A549 (cell line): ENCODE results near the gene AP2B1. TPM values are rescaled to one million over a fixed set of nuclear protein-coding genes. Genes with fewer than 3 reads are reported as not detected.
A peak's percentile ranks its signal among the peaks of the same experiment; 100 is the strongest.

Experiments
- ATAC-seq, 2 experiments: fragments of 200-7000 bp in 1 of 2; fragments of >200 bp in 1 of 2; cut with Nextera tagmentation in 1 of 2; cut with Tn5 transposase in 1 of 2; 3 replicates each; pipeline versions ENCODE4 v1.8.0 to v1.9.1; 2018 to 2020; ENCODE audit warnings: mild to moderate bottlenecking in 1 of 2, moderate library complexity in 1 of 2
- CTCF ChIA-PET: fragments of 300-600 bp; sonication (Branson Sonifier 250); formaldehyde crosslinking; extraction: SDS; loops from one replicate; lab custom pipeline; 2021; ENCODE audit warnings: antibody characterized with exemption, inconsistent platforms; lab: Yijun Ruan, JAX
- POLR2A ChIA-PET: fragments of 350-600 bp; formaldehyde crosslinking; extraction: SDS; loops from one replicate; lab custom pipeline; 2021; ENCODE audit warnings: antibody characterized with exemption, inconsistent platforms; lab: Yijun Ruan, JAX
- DNase-seq, 2 experiments: peaks; one replicate each; pipeline versions ENCODE4 v3.0.0 to v3.0.0-alpha.2; 2011 to 2016; ENCODE audit warnings: low read depth in 1 of 2, low spot score in 1 of 2
- FAIRE-seq: peaks from 2 replicates; lab custom pipeline; 2011; peaks lifted over from hg19 to GRCh38; lab: Jason Lieb, UNC
- H3K27ac ChIP-seq, 2 experiments: fragments of >200 bp; sonication (Bioruptor Twin); formaldehyde crosslinking; 3 replicates each; pipeline ENCODE4 v1.5.1; 2016 to 2017
- H3K4me1 ChIP-seq: fragments of >200 bp; sonication (Bioruptor Twin); formaldehyde crosslinking; 3 replicates; pipeline ENCODE4 v1.6.1; 2016
- H3K4me2 ChIP-seq: fragments of >200 bp; sonication (Bioruptor Twin); formaldehyde crosslinking; 3 replicates; pipeline ENCODE4 v1.6.1; 2016
- H3K4me3 ChIP-seq: fragments of >200 bp; sonication (Bioruptor Twin); formaldehyde crosslinking; 3 replicates; pipeline ENCODE4 v1.5.1; 2016
- H3K9me3 ChIP-seq: fragments of >200 bp; sonication (Bioruptor Twin); formaldehyde crosslinking; 3 replicates; pipeline ENCODE4 v1.6.1; 2016
- CBX2 ChIP-seq: fragments of 200-600 bp; sonication (generic); IDR thresholded peaks from 2 replicates; pipeline ENCODE4 v1.6.1; 2016; ENCODE audit warnings: low read depth, mild to moderate bottlenecking, borderline replicate concordance
- CBX8 ChIP-seq: fragments of 200-600 bp; sonication (generic); IDR thresholded peaks from 2 replicates; pipeline ENCODE4 v1.6.1; 2016
- EHF ChIP-seq: fragments of 250-450 bp; sonication (Bioruptor Pico); IDR thresholded peaks from 2 replicates; pipeline ENCODE4 v1.5.0; 2020; ENCODE audit warnings: mild to moderate bottlenecking
- EHMT2 ChIP-seq: fragments of 200-600 bp; sonication (generic); IDR thresholded peaks from 2 replicates; pipeline ENCODE4 v1.6.1; 2016; ENCODE audit warnings: antibody characterized with exemption, low read depth, mild to moderate bottlenecking, moderate library complexity
- ELK1 ChIP-seq: fragments of 150-350 bp; IDR thresholded peaks from 2 replicates; pipeline ENCODE4 v1.6.1; 2014; ENCODE audit warnings: low read depth, mild to moderate bottlenecking, low read length
- EP300 ChIP-seq, 2 experiments: fragments of >200 bp; sonication (Bioruptor Twin); formaldehyde crosslinking; IDR thresholded peaks; 2 replicates in 1 of 2; 3 replicates in 1 of 2; pipeline ENCODE4 v1.6.1; 2016 to 2017
- HDAC2 ChIP-seq: fragments of 200-600 bp; sonication (generic); IDR thresholded peaks from 2 replicates; pipeline ENCODE4 v1.6.1; 2016
- HES2 ChIP-seq: fragments of >200 bp; sonication (Bioruptor Twin); formaldehyde crosslinking; IDR thresholded peaks from 2 replicates; pipeline ENCODE4 v1.6.1; 2016
- HMGXB4 ChIP-seq: fragments of 250-450 bp; sonication (Bioruptor Pico); IDR thresholded peaks from 2 replicates; pipeline ENCODE4 v1.5.0; 2021; ENCODE audit warnings: mild to moderate bottlenecking, moderate library complexity, borderline replicate concordance
- HOXB13 ChIP-seq: fragments of 250-450 bp; sonication (Bioruptor Pico); IDR thresholded peaks from 2 replicates; pipeline ENCODE4 v1.5.0; 2020; ENCODE audit warnings: low read depth, mild to moderate bottlenecking, moderate library complexity
- HOXB5 ChIP-seq: fragments of 250-450 bp; sonication (Bioruptor Pico); IDR thresholded peaks from 2 replicates; pipeline ENCODE4 v1.5.0; 2020; ENCODE audit warnings: mild to moderate bottlenecking, moderate library complexity
- JUNB ChIP-seq: fragments of >200 bp; sonication (Bioruptor Twin); formaldehyde crosslinking; IDR thresholded peaks from 2 replicates; pipeline ENCODE4 v1.6.1; 2016
- KDM1A ChIP-seq: fragments of 200-600 bp; sonication (generic); IDR thresholded peaks from 2 replicates; pipeline ENCODE4 v1.6.1; 2016; ENCODE audit warnings: low read depth, mild to moderate bottlenecking
- NR3C1 ChIP-seq: fragments of >200 bp; sonication (Bioruptor Twin); formaldehyde crosslinking; IDR thresholded peaks from 3 replicates; pipeline ENCODE4 v1.6.1; 2017
- PHF8 ChIP-seq: fragments of 200-600 bp; sonication (generic); IDR thresholded peaks from 2 replicates; pipeline ENCODE4 v1.6.1; 2016; ENCODE audit warnings: low read depth, mild to moderate bottlenecking, antibody characterized with exemption, moderate library complexity, borderline replicate concordance
- POLR2A ChIP-seq: IDR thresholded peaks from 2 replicates; pipeline ENCODE4 v1.6.1; 2012; ENCODE audit warnings: mild to moderate bottlenecking, low read length
- RCOR1 ChIP-seq: fragments of 150-350 bp; IDR thresholded peaks from 2 replicates; pipeline ENCODE4 v1.6.1; 2014; ENCODE audit warnings: antibody characterized with exemption, low read length, low read depth
- REST ChIP-seq: fragments of 200-600 bp; sonication (generic); IDR thresholded peaks from 2 replicates; pipeline ENCODE4 v1.6.1; 2016; ENCODE audit warnings: antibody characterized with exemption, mild to moderate bottlenecking, moderate library complexity
- RNF2 ChIP-seq: fragments of 200-600 bp; sonication (generic); IDR thresholded peaks from 2 replicates; pipeline ENCODE4 v1.6.1; 2016; ENCODE audit warnings: low read depth, mild to moderate bottlenecking, antibody characterized with exemption, moderate library complexity, borderline replicate concordance
- SMC3 ChIP-seq: fragments of >200 bp; sonication (Bioruptor Twin); formaldehyde crosslinking; IDR thresholded peaks from 3 replicates; pipeline ENCODE4 v1.6.1; 2018; ENCODE audit warnings: inconsistent platforms
- USF2 ChIP-seq: fragments of 450-650 bp; IDR thresholded peaks from 2 replicates; pipeline ENCODE4 v1.6.1; 2014; ENCODE audit warnings: antibody characterized with exemption
- ZC3H11A ChIP-seq: fragments of 450-650 bp; IDR thresholded peaks from 2 replicates; pipeline ENCODE4 v1.6.1; 2014; ENCODE audit warnings: antibody characterized with exemption, mild to moderate bottlenecking
- WGBS: methylation state at CpG from one replicate; pipeline ENCODE4 v1.1.6; 2017; ENCODE audit errors: missing lambda C conversion rate; 5-methylcytosine and 5-hydroxymethylcytosine counted together
- polyA plus RNA-seq, 4 experiments: library from polyadenylated mRNA; depleted of rRNA in 3 of 4; stranded (reverse); fragments of >200 nt; fragmentation: RNase III in 1 of 4; extraction: RNeasy Plus Mini Kit Qiagen cat#74134 plus additional on column Dnase treatment in 1 of 4; gene quantifications; 2 replicates in 3 of 4; 3 replicates in 1 of 4; pipeline ENCODE4 v1.2.3, GENCODE V29; 2011 to 2017

Gene AP2B1
- polyA plus RNA-seq, 2 of the 4 experiments (the other 2 are of a cell fraction) = 110 to 278 TPM

GRCh38 chr17:35597604-35598003 lies 10.5 kb downstream of the AP2B1 start (continued):
- TF ChIP-seq HMGXB4 (CRISPR knock-in tag) (no peak), CBX8 (no peak), NR3C1 (no peak), ZC3H11A (no peak)

GRCh38 chr17:35603674-35604073 lies 16.6 kb downstream of the AP2B1 start:
- ATAC-seq = no peak
- 95% methylated on average over 7 of the region's 7 CpGs for WGBS
- POLR2A ChIA-PET = interaction anchor here (0.8 to 1.0 kb wide), 2 partner anchors 8 to 36 kb away, joined by 3 read pairs; no protein-coding TSS in a partner anchor
- Histone ChIP-seq H3K4me2 (no peak overlapping the region), H3K27ac (no peak overlapping the region), H3K4me3 (no peak overlapping the region), H3K4me1 (no peaks in the 10 kb centered on the region), H3K9me3 (no peaks in the 10 kb centered on the region)
- TF ChIP-seq SMC3 = no peak
- no peak for TF ChIP-seq RNF2
- no peak for TF ChIP-seq REST
- TF ChIP-seq EHF (CRISPR knock-in tag) = no peak
- TF ChIP-seq ELK1 = no peak
- CTCF ChIA-PET = interaction anchor here (1.0 to 8.2 kb wide), 6 partner anchors 9 to 163 kb away, joined by 3 to 71 read pairs (median 6); no protein-coding TSS in a partner anchor
- FAIRE-seq = no peak
- no peak for DNase-seq

GRCh38 chr17:35605678-35606077 lies 18.6 kb downstream of the AP2B1 start:
- H3K9me3 ChIP-seq = no peaks in the 10 kb centered on the region
- ATAC-seq = peak; percentile 44 to 64; a peak in 5 of 6 replicates
- ChIA-PET CTCF (interaction anchor here (0.6 to 8.2 kb wide), 9 partner anchors 10 to 584 kb away, joined by 3 to 71 read pairs (median 4); no protein-coding TSS in a partner anchor), POLR2A (interaction anchor here (0.9 kb wide), 1 partner anchor 17 kb away, joined by 3 read pairs; no protein-coding TSS in a partner anchor)
- TF ChIP-seq PHF8 = no peak
- peak; percentile 13 for FAIRE-seq
- 92% methylated on average over 2 of the region's 2 CpGs for WGBS
- DNase-seq = no peak
- H3K4me3 ChIP-seq = no peak overlapping the region
- no peak overlapping the region for H3K27ac ChIP-seq
- no peaks in the 10 kb centered on the region for H3K4me1 ChIP-seq
- H3K4me2 ChIP-seq = no peak overlapping the region

GRCh38 chr17:35607239-35607847 lies 20.2 kb downstream of the AP2B1 start:
- DNase-seq = no peak
- 85% methylated on average over 3 of the region's 3 CpGs for WGBS
- peak; percentile 56 for FAIRE-seq
- TF ChIP-seq EP300 (IDR thresholded peaks at IDR 0.05) (no peak), HOXB5 (CRISPR knock-in tag) (no peak), ELK1 (no peak), JUNB (no peak), CBX2 (no peak), HOXB13 (CRISPR knock-in tag) (no peak), RCOR1 (no peak), HES2 (no peak), EHMT2 (no peak), POLR2A (no peak), USF2 (no peak), HDAC2 (no peak), KDM1A (no peak)
- POLR2A ChIA-PET = interaction anchor here (0.9 kb wide), 1 partner anchor 18 kb away, joined by 4 read pairs; no protein-coding TSS in a partner anchor
- H3K27ac ChIP-seq = no peak overlapping the region
- no peaks in the 10 kb centered on the region for H3K4me1 ChIP-seq
- no peak overlapping the region for H3K4me3 ChIP-seq
- CTCF ChIA-PET = interaction anchor here (1.3 to 8.2 kb wide), 5 partner anchors 8 to 156 kb away, joined by 4 to 71 read pairs (median 6); no protein-coding TSS in a partner anchor
- no peaks in the 10 kb centered on the region for H3K9me3 ChIP-seq
- no peak overlapping the region for H3K4me2 ChIP-seq
- ATAC-seq = no peak
